HG03103 (cell line): ENCODE results near the gene ARMC10.
"Not testable (repeated sequence)": the region's sequence is repeated elsewhere in the genome, so short reads cannot be mapped to it uniquely, and the experiment has no call there.

ENCODE experiments used
- ATAC-seq: cut with Tn5 transposase; IDR thresholded peaks from one replicate; pipeline ENCODE4 v1.9.1; 2021; ENCODE audit warnings: low read depth; ENCODE audit not compliant: unreplicated experiment

Gene ARMC10

GRCh38 chr7:103077318-103077717 lies 2.4 kb downstream of the ARMC10 start:
- no peak for ATAC-seq

- not testable (repeated sequence) for ATAC-seq
Observed at GRCh38 chr7:103078226-103078625, 3.3 kb downstream of the ARMC10 start.

- no peak for ATAC-seq
Observed at GRCh38 chr7:103079836-103080235, 4.9 kb downstream of the ARMC10 start.

- no peak for ATAC-seq
Observed at GRCh38 chr7:103080923-103081322, 6.0 kb downstream of the ARMC10 start.

GRCh38 chr7:103082497-103082896 lies 7.6 kb downstream of the ARMC10 start:
- no peak for ATAC-seq

- no peak for ATAC-seq
Observed at GRCh38 chr7:103083210-103083609, 8.3 kb downstream of the ARMC10 start.

GRCh38 chr7:103092321-103092720 lies 17.4 kb downstream of the ARMC10 start:
- ATAC-seq: not testable (repeated sequence)

GRCh38 chr7:103093429-103093828 lies 18.5 kb downstream of the ARMC10 start:
- ATAC-seq: no peak

GRCh38 chr7:103094102-103094501 lies 19.2 kb downstream of the ARMC10 start:
- ATAC-seq: no peak

- not testable (repeated sequence) for ATAC-seq
Observed at GRCh38 chr7:103095558-103095957, 20.6 kb downstream of the ARMC10 start.

- ATAC-seq: no peak
Observed at GRCh38 chr7:103097041-103097440, 22.1 kb downstream of the ARMC10 start.

- no peak for ATAC-seq
Observed at GRCh38 chr7:103100348-103100747, 25.4 kb downstream of the ARMC10 start.

GRCh38 chr7:103101543-103101942 lies 26.6 kb downstream of the ARMC10 start:
- ATAC-seq: no peak

- ATAC-seq: no peak
Observed at GRCh38 chr7:103106005-103106702, 31.2 kb downstream of the ARMC10 start.

- ATAC-seq: not testable (repeated sequence)
Observed at GRCh38 chr7:103106703-103107070, 31.7 kb downstream of the ARMC10 start.

- no peak for ATAC-seq
Observed at GRCh38 chr7:103113164-103113563, 38.2 kb downstream of the ARMC10 start.

- ATAC-seq: no peak
Observed at GRCh38 chr7:103114576-103115008, 39.7 kb downstream of the ARMC10 start.

GRCh38 chr7:103115771-103116170 lies 40.8 kb downstream of the ARMC10 start:
- ATAC-seq: no peak

GRCh38 chr7:103116511-103116910 lies 41.6 kb downstream of the ARMC10 start:
- no peak for ATAC-seq

- ATAC-seq: no peak
Observed at GRCh38 chr7:103116991-103117390, 42.1 kb downstream of the ARMC10 start.

- no peak for ATAC-seq
Observed at GRCh38 chr7:103117465-103117864, 42.5 kb downstream of the ARMC10 start.

GRCh38 chr7:103119791-103120291 lies 44.9 kb downstream of the ARMC10 start:
- no peak for ATAC-seq
